HEK293 (cell line): ENCODE results near the gene FUT8.
A peak's percentile ranks its signal among the peaks of the same experiment; 100 is the strongest.

ENCODE experiments used
- GLI4 ChIP-seq: fragments of 450-650 bp; formaldehyde crosslinking; IDR thresholded peaks from 2 replicates; pipeline ENCODE4 v1.5.1; 2016; ENCODE audit warnings: missing biosample characterization, missing genetic modification characterization
- GLIS1 ChIP-seq: fragments of 450-650 bp; formaldehyde crosslinking; IDR thresholded peaks from 2 replicates; pipeline ENCODE4 v1.5.1; 2016; ENCODE audit warnings: missing biosample characterization, missing genetic modification characterization
- GLIS2 ChIP-seq: fragments of 450-650 bp; formaldehyde crosslinking; IDR thresholded peaks from 2 replicates; pipeline ENCODE4 v1.5.1; 2016; ENCODE audit warnings: missing biosample characterization, missing genetic modification characterization
- HIC1 ChIP-seq: fragments of 450-650 bp; formaldehyde crosslinking; IDR thresholded peaks from 2 replicates; pipeline ENCODE4 v1.5.1; 2016; ENCODE audit warnings: missing biosample characterization, missing genetic modification characterization
- KLF1 ChIP-seq: fragments of 450-650 bp; formaldehyde crosslinking; IDR thresholded peaks from 2 replicates; pipeline ENCODE4 v1.5.1; 2016; ENCODE audit warnings: missing biosample characterization, missing genetic modification characterization
- MYNN ChIP-seq: fragments of 450-650 bp; formaldehyde crosslinking; IDR thresholded peaks from 2 replicates; pipeline ENCODE4 v1.5.1; 2016; ENCODE audit warnings: missing biosample characterization, missing genetic modification characterization, borderline replicate concordance
- OVOL3 ChIP-seq: fragments of 450-650 bp; formaldehyde crosslinking; IDR thresholded peaks from 2 replicates; pipeline ENCODE4 v1.5.1; 2016; ENCODE audit warnings: missing biosample characterization, missing genetic modification characterization
- PRDM1 ChIP-seq: fragments of 450-650 bp; formaldehyde crosslinking; IDR thresholded peaks from 2 replicates; pipeline ENCODE4; 2016; ENCODE audit warnings: missing biosample characterization, missing genetic modification characterization
- ZBTB1 ChIP-seq: fragments of 450-650 bp; formaldehyde crosslinking; IDR thresholded peaks from 2 replicates; pipeline ENCODE4 v1.5.1; 2016; ENCODE audit warnings: missing biosample characterization, missing genetic modification characterization
- ZBTB11 ChIP-seq: fragments of 450-650 bp; formaldehyde crosslinking; conservative IDR thresholded peaks from 2 replicates; pipeline ENCODE4 v1.5.1; 2016; ENCODE audit warnings: low read depth, missing biosample characterization, missing genetic modification characterization
- ZBTB17 ChIP-seq: fragments of 450-650 bp; formaldehyde crosslinking; IDR thresholded peaks from 2 replicates; pipeline ENCODE4 v1.5.1; 2016; ENCODE audit warnings: missing biosample characterization, missing genetic modification characterization
- ZBTB21 ChIP-seq: fragments of 450-650 bp; formaldehyde crosslinking; IDR thresholded peaks from 2 replicates; pipeline ENCODE4 v1.5.1; 2017; ENCODE audit warnings: missing biosample characterization, missing genetic modification characterization
- ZBTB6 ChIP-seq: fragments of 450-650 bp; formaldehyde crosslinking; IDR thresholded peaks from 2 replicates; pipeline ENCODE4 v1.5.1; 2017; ENCODE audit warnings: missing biosample characterization, missing genetic modification characterization
- ZNF140 ChIP-seq: fragments of 450-650 bp; formaldehyde crosslinking; IDR thresholded peaks from 2 replicates; pipeline ENCODE4 v1.5.1; 2016; ENCODE audit warnings: missing biosample characterization, missing genetic modification characterization
- ZNF19 ChIP-seq: fragments of 450-650 bp; formaldehyde crosslinking; IDR thresholded peaks from 2 replicates; pipeline ENCODE4; 2016; ENCODE audit warnings: missing biosample characterization, missing genetic modification characterization, low read depth
- ZNF2 ChIP-seq: fragments of 450-650 bp; formaldehyde crosslinking; IDR thresholded peaks from 2 replicates; pipeline ENCODE4 v1.5.1; 2016; ENCODE audit warnings: missing biosample characterization, missing genetic modification characterization
- ZNF280D ChIP-seq: fragments of 450-650 bp; formaldehyde crosslinking; IDR thresholded peaks from 2 replicates; pipeline ENCODE4 v1.5.1; 2016; ENCODE audit warnings: missing biosample characterization, missing genetic modification characterization
- ZNF335 ChIP-seq: fragments of 450-650 bp; formaldehyde crosslinking; conservative IDR thresholded peaks from 2 replicates; pipeline ENCODE4 v1.5.1; 2016; ENCODE audit warnings: missing biosample characterization, missing genetic modification characterization
- ZNF341 ChIP-seq: fragments of 450-650 bp; formaldehyde crosslinking; IDR thresholded peaks from 2 replicates; pipeline ENCODE4; 2016; ENCODE audit warnings: low read depth, missing biosample characterization, missing genetic modification characterization
- ZNF354C ChIP-seq: fragments of 450-650 bp; formaldehyde crosslinking; IDR thresholded peaks from 2 replicates; pipeline ENCODE4 v1.5.1; 2016; ENCODE audit warnings: missing biosample characterization, missing genetic modification characterization, low read depth, borderline replicate concordance
- ZNF366 ChIP-seq: fragments of 450-650 bp; formaldehyde crosslinking; conservative IDR thresholded peaks from 2 replicates; pipeline ENCODE4 v1.5.1; 2016; ENCODE audit warnings: missing biosample characterization, missing genetic modification characterization
- ZNF514 ChIP-seq: fragments of 450-650 bp; formaldehyde crosslinking; IDR thresholded peaks from 2 replicates; pipeline ENCODE4 v1.5.1; 2016; ENCODE audit warnings: missing biosample characterization, missing genetic modification characterization
- ZNF549 ChIP-seq: fragments of 450-650 bp; IDR thresholded peaks from 2 replicates; pipeline ENCODE4 v1.5.1; 2018; ENCODE audit warnings: missing biosample characterization, missing genetic modification characterization, mild to moderate bottlenecking, inconsistent platforms, moderate library complexity
- ZNF561 ChIP-seq: fragments of 450-650 bp; IDR thresholded peaks from 2 replicates; pipeline ENCODE4 v1.5.1; 2018; ENCODE audit warnings: missing biosample characterization, missing genetic modification characterization, borderline replicate concordance
- ZNF610 ChIP-seq: fragments of 450-650 bp; formaldehyde crosslinking; IDR thresholded peaks from 2 replicates; pipeline ENCODE4 v1.5.1; 2016; ENCODE audit warnings: missing biosample characterization, missing genetic modification characterization, borderline replicate concordance
- ZNF621 ChIP-seq: fragments of 450-650 bp; formaldehyde crosslinking; IDR thresholded peaks from 2 replicates; pipeline ENCODE4 v1.5.1; 2017; ENCODE audit warnings: missing biosample characterization, missing genetic modification characterization
- ZNF664 ChIP-seq: fragments of 450-650 bp; formaldehyde crosslinking; IDR thresholded peaks from 2 replicates; pipeline ENCODE4 v1.5.1; 2016; ENCODE audit warnings: missing biosample characterization, missing genetic modification characterization
- ZNF670 ChIP-seq: fragments of 450-650 bp; formaldehyde crosslinking; IDR thresholded peaks from 2 replicates; pipeline ENCODE4 v1.5.1; 2016; ENCODE audit warnings: missing biosample characterization, missing genetic modification characterization, low read depth
- ZNF707 ChIP-seq: fragments of 450-650 bp; formaldehyde crosslinking; IDR thresholded peaks from 2 replicates; pipeline ENCODE4 v1.5.1; 2016; ENCODE audit warnings: missing biosample characterization, missing genetic modification characterization
- ZNF830 ChIP-seq: fragments of 450-650 bp; IDR thresholded peaks from 2 replicates; pipeline ENCODE4 v1.5.0; 2018; ENCODE audit warnings: missing biosample characterization, missing genetic modification characterization, low read depth, mild to moderate bottlenecking, moderate library complexity
- ZXDB ChIP-seq: fragments of 450-650 bp; formaldehyde crosslinking; IDR thresholded peaks from 2 replicates; pipeline ENCODE4 v1.5.1; 2016; ENCODE audit warnings: missing biosample characterization, missing genetic modification characterization

The FUT8 gene

GRCh38 chr14:65412032-65412846, at the start of gene FUT8 (continued):
- TF ChIP-seq ZNF140 (tag by site-specific recombination) (0 out of 2 replicates have a peak, but pooled peaks have one; percentile 21), ZNF335 (peak; percentile 46), ZBTB11 (tag by site-specific recombination) (0 out of 2 replicates have a peak, but pooled peaks have one; percentile 9), ZNF670 (tag by site-specific recombination) (no peak), ZNF830 (no peak), ZNF707 (no peak), PRDM1 (tag by site-specific recombination) (no peak), HIC1 (tag by site-specific recombination) (peak; percentile 99), ZXDB (tag by site-specific recombination) (peak; percentile 59), ZNF549 (tag by site-specific recombination) (no peak), ZNF366 (no peak), ZNF514 (tag by site-specific recombination) (no peak), ZNF610 (tag by site-specific recombination) (0 out of 2 replicates have a peak, but pooled peaks have one; percentile 17), ZNF341 (tag by site-specific recombination) (peak; percentile 67), ZNF280D (tag by site-specific recombination) (no peak), ZNF621 (no peak), KLF1 (tag by site-specific recombination) (no peak), OVOL3 (no peak), ZBTB1 (tag by site-specific recombination) (no peak), GLI4 (tag by site-specific recombination) (0 out of 2 replicates have a peak, but pooled peaks have one; percentile 29), GLIS2 (tag by site-specific recombination) (peak; percentile 14; the same call in 1 of the 2 replicates), ZNF354C (tag by site-specific recombination) (no peak), ZNF561 (peak; percentile 64), ZNF664 (tag by site-specific recombination) (no peak), ZNF19 (no peak), ZBTB21 (tag by site-specific recombination) (no peak), GLIS1 (peak; percentile 41; the same call in 1 of the 2 replicates), ZNF2 (tag by site-specific recombination) (peak; percentile 47; the same call in 1 of the 2 replicates), ZBTB6 (tag by site-specific recombination) (peak; percentile 41; the same call in 1 of the 2 replicates), ZBTB17 (tag by site-specific recombination) (0 out of 2 replicates have a peak, but pooled peaks have one; percentile 36), MYNN (tag by site-specific recombination) (no peak)
